ENCODE measurements around the gene GABARAP. TPM values are rescaled to one million over a fixed set of nuclear protein-coding genes. Genes with fewer than 3 reads are reported as not detected.

Gene GABARAP
- total and polyA plus RNA-seq, 2 donors (not counting 1 experiment from before 2014, with no cell fraction given): 323 to 371 TPM

- no peaks in the 10 kb centered on the region for H4K20me1 ChIP-seq (ENCODE audit: control insufficient read depth, insufficient read depth, low read length, poor library complexity, severe bottlenecking)
- POLR2A ChIA-PET: interaction anchor here (1.0 kb wide), 1 partner anchor 14 kb away, joined by 4 read pairs; the partner anchor contains the start of genes ACADVL and DLG4
- ATAC-seq (ENCODE audit: low read depth) (no peak), DNase-seq (no peak)
- peak overlapping the region; percentile 74 for H3K4me2 ChIP-seq (replicated peaks; ENCODE audit: low read depth, low read length, poor library complexity, severe bottlenecking)
- intact Hi-C loops (cut with micrococcal nuclease): loop anchor here (1.0 to 2.0 kb wide), 10 partner anchors 9 to 277 kb away; partner anchors contain the start of genes ACADVL, DLG4, DVL2 and EIF5A
- peak overlapping the region; percentile 86 to 93 for H3K27ac ChIP-seq (ENCODE audit: low read length in 2 of 2)
- no peaks in the 10 kb centered on the region for H3K79me2 ChIP-seq (ENCODE audit: control insufficient read depth, insufficient read depth, low read length)
- peak overlapping the region in 4 of 5 experiments; percentile 49 to 65 (median 55) for H3K4me3 ChIP-seq (ENCODE audit: control extremely low read depth in 1 of 5, extremely low read depth in 1 of 5, insufficient read depth in 1 of 5, low read depth in 2 of 5, low read length in 4 of 5)
- H3K4me1 Mint-ChIP-seq: peaks cover 28% of the 10 kb centered on the region
- H3K9ac ChIP-seq (ENCODE audit: low read length): peak overlapping the region; percentile 65
- no peaks in the 10 kb centered on the region for H3K9me3 ChIP-seq (ENCODE audit: control extremely low read depth in 1 of 3, control insufficient read depth in 2 of 3, insufficient read depth in 1 of 3, low read length in 2 of 3)
- peak overlapping the region; percentile 91 for H3K27ac Mint-ChIP-seq
- peak overlapping the region; percentile 61 for H2AFZ ChIP-seq (ENCODE audit: insufficient read depth, low read depth, low read length, poor library complexity, severe bottlenecking)
- WGBS (ENCODE audit: insufficient coverage): 87% methylated on average over 11 of the region's 15 CpGs
- no peak for TF ChIP-seq CTCF (IDR thresholded peaks at IDR 0.05)
- H3K27me3 Mint-ChIP-seq: peaks cover 5% of the 10 kb centered on the region
- H3K36me3 ChIP-seq (replicated peaks in 1 of 2; ENCODE audit: control extremely low read depth in 1 of 2, control insufficient read depth in 1 of 2, extremely low read depth in 1 of 2, insufficient read depth in 2 of 2, low read length in 1 of 2): no peaks in the 10 kb centered on the region
- H3K27me3 ChIP-seq (replicated peaks in 1 of 4; ENCODE audit: control extremely low read depth in 1 of 4, control insufficient read depth in 3 of 4, insufficient read depth in 4 of 4, low read length in 3 of 4): peaks cover 0 to 3% (median 0%) of the 10 kb centered on the region in 4 experiments
- peak overlapping the region; percentile 82 for H3K4me3 Mint-ChIP-seq
- H3K9me3 Mint-ChIP-seq (ENCODE audit: insufficient read depth): no peaks in the 10 kb centered on the region
- peaks cover 17 to 25% of the 10 kb centered on the region in 2 donors for H3K4me1 ChIP-seq (ENCODE audit: control insufficient read depth in 2 of 2, insufficient read depth in 2 of 2, low read length in 2 of 2)
- CTCF ChIA-PET: interaction anchor here (1.0 to 1.5 kb wide), 3 partner anchors 9 to 44 kb away, joined by 3 to 4 read pairs (median 4); partner anchors contain the start of genes ACADVL and DLG4
Measured at GRCh38 chr17:7205561-7205960, 36.7 kb downstream of the GABARAP start.

DNA sequence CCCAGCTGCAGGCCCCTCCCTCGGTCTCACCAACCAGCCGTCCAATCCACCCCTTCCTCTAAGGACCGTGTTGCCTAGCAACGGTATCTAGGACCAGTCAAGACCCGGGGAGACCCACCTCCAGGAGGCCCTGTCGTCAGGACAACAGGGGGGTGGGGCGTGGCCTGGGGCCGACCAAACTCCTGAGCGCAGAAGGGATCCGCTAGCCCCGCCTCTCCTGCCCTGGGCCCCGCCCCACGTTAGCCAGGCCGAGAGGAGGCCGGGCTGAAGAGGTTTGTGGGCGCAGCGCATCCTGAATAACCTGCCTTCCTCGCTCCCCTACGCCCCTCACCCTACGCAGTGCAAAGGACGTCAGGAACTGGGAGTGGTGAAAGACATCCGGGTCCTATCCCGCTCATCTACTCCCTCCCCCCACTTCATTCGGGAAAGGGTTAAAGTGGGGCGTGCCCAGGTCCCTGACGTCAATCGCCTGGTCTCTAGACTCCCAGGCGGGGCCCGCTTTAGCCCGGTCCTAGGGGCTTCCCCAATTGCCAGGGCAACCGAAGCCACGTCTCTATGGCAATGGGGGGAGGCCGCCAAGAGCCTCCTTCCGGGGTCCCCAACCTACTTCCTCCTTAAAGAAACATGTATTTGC lies 37.3 kb downstream of the GABARAP start:
- H4K20me1 ChIP-seq (ENCODE audit: control insufficient read depth, insufficient read depth, low read length, poor library complexity, severe bottlenecking): no peaks in the 10 kb centered on the region
- peak overlapping the region; percentile 74 for H3K4me2 ChIP-seq (replicated peaks; ENCODE audit: low read depth, low read length, poor library complexity, severe bottlenecking)
- peak overlapping the region; percentile 82 for H3K4me3 Mint-ChIP-seq
- DNase-seq: peak; percentile 99
- H3K79me2 ChIP-seq (ENCODE audit: control insufficient read depth, insufficient read depth, low read length): no peaks in the 10 kb centered on the region
- no peaks in the 10 kb centered on the region for H3K9me3 Mint-ChIP-seq (ENCODE audit: insufficient read depth)
- peak; percentile 85 for ATAC-seq (ENCODE audit: low read depth)
- H2AFZ ChIP-seq (ENCODE audit: insufficient read depth, low read depth, low read length, poor library complexity, severe bottlenecking): peak overlapping the region; percentile 61
- H3K4me3 ChIP-seq (ENCODE audit: control extremely low read depth in 1 of 5, extremely low read depth in 1 of 5, insufficient read depth in 1 of 5, low read depth in 2 of 5, low read length in 4 of 5): peak overlapping the region in 4 of 5 experiments; percentile 49 to 65 (median 55)
- peak overlapping the region; percentile 65 for H3K9ac ChIP-seq (ENCODE audit: low read length)
- peaks cover 17 to 25% of the 10 kb centered on the region in 2 donors for H3K4me1 ChIP-seq (ENCODE audit: control insufficient read depth in 2 of 2, insufficient read depth in 2 of 2, low read length in 2 of 2)
- peak overlapping the region; percentile 86 to 93 for H3K27ac ChIP-seq (ENCODE audit: low read length in 2 of 2)
- H3K27ac Mint-ChIP-seq: peak overlapping the region; percentile 91
- TF ChIP-seq CTCF (IDR thresholded peaks at IDR 0.05) (no peak), EZH2 (IDR thresholded peaks at IDR 0.05; ENCODE audit: borderline replicate concordance, insufficient read depth, low read depth, low read length, poor library complexity, severe bottlenecking) (no peak)
- CTCF ChIA-PET: interaction anchor here (0.6 to 1.2 kb wide), 3 partner anchors 15 to 72 kb away, joined by 3 to 4 read pairs (median 4); partner anchors contain the start of genes ACADVL and DLG4
- WGBS (ENCODE audit: insufficient coverage): under 1% methylated on average over 34 of the region's 34 CpGs
- POLR2A ChIA-PET: interaction anchor here (0.7 to 1.6 kb wide), 5 partner anchors 20 to 1047 kb away, joined by 3 to 12 read pairs (median 4); partner anchors contain the start of genes DVL2 and GABARAP
- no peaks in the 10 kb centered on the region for H3K27me3 ChIP-seq (replicated peaks in 1 of 4; ENCODE audit: control extremely low read depth in 1 of 4, control insufficient read depth in 3 of 4, insufficient read depth in 4 of 4, low read length in 3 of 4)
- H3K36me3 ChIP-seq (replicated peaks in 1 of 2; ENCODE audit: control extremely low read depth in 1 of 2, control insufficient read depth in 1 of 2, extremely low read depth in 1 of 2, insufficient read depth in 2 of 2, low read length in 1 of 2): no peaks in the 10 kb centered on the region
- no peaks in the 10 kb centered on the region for H3K9me3 ChIP-seq (ENCODE audit: control extremely low read depth in 1 of 3, control insufficient read depth in 2 of 3, insufficient read depth in 1 of 3, low read length in 2 of 3)
- peaks cover under 1% of the 10 kb centered on the region for H3K27me3 Mint-ChIP-seq
- intact Hi-C loops (cut with micrococcal nuclease): loop anchor here (1.0 to 2.0 kb wide), 10 partner anchors 9 to 278 kb away; partner anchors contain the start of genes ACADVL, DLG4, DVL2 and EIF5A
- peaks cover 28% of the 10 kb centered on the region for H3K4me1 Mint-ChIP-seq

Measured in B cell (primary cell).